GM13976 (cell line): Measurements from ENCODE around the gene CAPZA3.

ENCODE experiments used
- DNase-seq: peaks from one replicate; pipeline ENCODE4 v3.0.0; 2012; ENCODE audit warnings: low spot score
- in situ Hi-C: fragments of 300-500 bp; cut with MboI; formaldehyde crosslinking; loops from one replicate; pipeline ENCODE4 v1.12.0; 2022; ENCODE audit warnings: low sequenced_read_pairs, mixed read lengths, inconsistent platforms; ENCODE audit not compliant: unreplicated experiment
- TF ChIP-seq, protein P1 (sequence below): IDR thresholded peaks from 2 replicates; pipeline ENCODE4 v1.5.1; 2012; ENCODE audit warnings: borderline replicate concordance, mild to moderate bottlenecking; ENCODE audit not compliant: insufficient read depth; ENCODE audit errors: extremely low read depth, missing control alignments, control extremely low read depth

Gene CAPZA3

DNA sequence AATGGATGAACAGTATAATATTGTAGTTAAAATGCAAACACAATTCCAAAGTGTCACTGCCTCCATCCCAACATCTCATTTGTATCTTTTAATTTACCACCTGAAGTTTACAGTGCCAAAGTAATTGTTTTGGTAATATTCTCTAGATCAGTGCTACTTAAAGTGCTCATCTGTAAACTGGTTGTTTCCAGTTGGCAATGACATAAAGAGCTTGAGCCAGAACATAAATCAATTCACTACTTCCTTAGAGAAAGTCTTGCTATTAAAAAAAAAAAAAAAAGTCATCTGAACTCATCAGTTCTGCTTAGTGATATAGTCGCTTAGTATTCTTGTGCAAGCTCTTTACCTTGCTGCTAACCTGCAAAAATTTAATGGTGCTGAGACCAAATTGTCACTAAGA is 16.5 kb upstream of the CAPZA3 start:
- in situ Hi-C loops, result no loop called here
- TF ChIP-seq, protein P1, sequence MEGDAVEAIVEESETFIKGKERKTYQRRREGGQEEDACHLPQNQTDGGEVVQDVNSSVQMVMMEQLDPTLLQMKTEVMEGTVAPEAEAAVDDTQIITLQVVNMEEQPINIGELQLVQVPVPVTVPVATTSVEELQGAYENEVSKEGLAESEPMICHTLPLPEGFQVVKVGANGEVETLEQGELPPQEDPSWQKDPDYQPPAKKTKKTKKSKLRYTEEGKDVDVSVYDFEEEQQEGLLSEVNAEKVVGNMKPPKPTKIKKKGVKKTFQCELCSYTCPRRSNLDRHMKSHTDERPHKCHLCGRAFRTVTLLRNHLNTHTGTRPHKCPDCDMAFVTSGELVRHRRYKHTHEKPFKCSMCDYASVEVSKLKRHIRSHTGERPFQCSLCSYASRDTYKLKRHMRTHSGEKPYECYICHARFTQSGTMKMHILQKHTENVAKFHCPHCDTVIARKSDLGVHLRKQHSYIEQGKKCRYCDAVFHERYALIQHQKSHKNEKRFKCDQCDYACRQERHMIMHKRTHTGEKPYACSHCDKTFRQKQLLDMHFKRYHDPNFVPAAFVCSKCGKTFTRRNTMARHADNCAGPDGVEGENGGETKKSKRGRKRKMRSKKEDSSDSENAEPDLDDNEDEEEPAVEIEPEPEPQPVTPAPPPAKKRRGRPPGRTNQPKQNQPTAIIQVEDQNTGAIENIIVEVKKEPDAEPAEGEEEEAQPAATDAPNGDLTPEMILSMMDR, result no peak
- no peak for DNase-seq

DNA sequence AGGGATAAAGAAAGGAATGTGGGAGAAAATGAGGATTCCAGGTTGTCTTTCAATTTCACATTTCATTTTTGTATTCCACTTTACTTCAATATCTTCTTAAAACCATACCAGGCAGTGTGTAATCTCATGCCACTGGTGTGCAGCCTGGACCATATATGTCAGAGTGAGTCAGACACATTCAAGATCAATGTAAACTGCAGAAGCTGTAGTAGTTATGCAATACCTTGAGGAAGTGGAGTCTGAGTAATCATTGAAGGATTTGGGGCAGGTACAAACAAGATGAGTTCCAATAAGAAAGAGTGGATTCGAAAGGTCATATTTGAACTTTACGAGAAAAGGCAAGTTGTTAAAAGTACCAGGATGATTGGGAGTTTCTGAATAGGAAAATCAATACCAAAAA is 14.2 kb upstream of the CAPZA3 start:
- in situ Hi-C loops, result no loop called here
- no peak for DNase-seq
- TF ChIP-seq, protein P1, result no peak

DNA sequence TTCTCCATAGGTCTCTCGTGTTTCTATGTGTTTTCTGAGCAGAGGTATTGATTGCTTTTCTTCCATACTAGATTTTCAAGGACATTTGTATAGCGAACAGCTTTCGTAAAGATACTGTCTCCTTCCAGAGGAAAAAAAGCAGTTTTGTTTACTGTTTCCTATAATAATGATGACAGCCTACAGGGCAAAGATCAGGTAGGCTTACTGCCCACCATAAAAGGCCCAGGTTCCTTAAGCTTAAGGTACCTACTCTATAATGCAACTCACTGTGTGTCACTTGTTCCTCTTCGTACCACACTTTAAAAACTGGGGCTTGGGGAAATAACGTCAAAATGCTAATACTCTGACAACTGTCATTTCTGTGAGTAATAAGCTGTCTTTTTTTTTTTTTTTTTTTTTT is 6.8 kb upstream of the CAPZA3 start:
- TF ChIP-seq, protein P1, result no peak
- in situ Hi-C loops, result no loop called here
- no peak for DNase-seq

DNA sequence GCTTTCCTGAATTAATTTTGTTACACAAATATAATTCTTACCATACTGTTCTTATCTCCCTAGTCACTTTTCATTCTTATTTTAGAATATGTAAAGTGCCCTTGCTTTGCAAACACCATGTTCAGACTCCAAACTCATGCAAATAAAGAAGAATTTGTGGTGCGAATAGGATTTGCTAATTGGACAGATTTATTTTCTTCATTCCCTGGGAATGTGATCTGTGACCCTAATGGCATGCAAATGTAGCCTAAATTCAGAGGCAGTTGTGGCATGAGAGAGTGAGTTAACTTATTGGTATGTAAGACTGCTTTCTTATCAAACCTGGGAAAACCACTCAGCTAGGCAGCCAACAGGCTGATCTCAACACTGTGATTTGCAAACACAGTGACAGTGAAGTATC is 10.0 kb downstream of the CAPZA3 start:
- TF ChIP-seq, protein P1, result no peak
- in situ Hi-C loops, result no loop called here
- no peak for DNase-seq

DNA sequence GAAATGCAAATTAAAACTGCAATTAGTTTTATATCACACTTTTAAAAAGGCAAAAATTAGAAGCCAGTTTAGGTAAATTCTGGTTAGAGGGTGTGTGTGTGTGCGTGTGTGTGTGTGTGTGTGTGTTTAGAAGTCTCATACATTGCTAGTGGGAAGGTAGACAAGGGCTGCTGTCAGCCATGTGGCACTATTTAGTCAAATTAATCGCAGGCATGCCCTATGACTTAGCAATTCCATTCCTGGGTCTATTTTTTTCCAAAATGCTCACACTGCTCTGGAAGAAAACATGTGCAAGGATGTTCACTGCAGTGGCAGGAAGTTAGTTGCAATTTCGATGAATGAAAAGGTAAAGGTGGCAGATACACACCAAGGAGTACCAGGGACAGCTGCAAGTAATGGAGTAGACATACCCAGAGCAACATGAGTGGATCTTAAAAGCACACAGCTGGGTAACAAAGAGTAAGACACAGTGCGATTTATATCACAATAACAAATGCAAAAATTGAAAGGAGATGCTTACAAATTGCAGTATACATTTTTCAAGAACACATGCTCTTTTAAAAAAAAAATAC is 11.6 kb downstream of the CAPZA3 start:
- in situ Hi-C loops, result no loop called here
- TF ChIP-seq, protein P1, result no peak

DNA sequence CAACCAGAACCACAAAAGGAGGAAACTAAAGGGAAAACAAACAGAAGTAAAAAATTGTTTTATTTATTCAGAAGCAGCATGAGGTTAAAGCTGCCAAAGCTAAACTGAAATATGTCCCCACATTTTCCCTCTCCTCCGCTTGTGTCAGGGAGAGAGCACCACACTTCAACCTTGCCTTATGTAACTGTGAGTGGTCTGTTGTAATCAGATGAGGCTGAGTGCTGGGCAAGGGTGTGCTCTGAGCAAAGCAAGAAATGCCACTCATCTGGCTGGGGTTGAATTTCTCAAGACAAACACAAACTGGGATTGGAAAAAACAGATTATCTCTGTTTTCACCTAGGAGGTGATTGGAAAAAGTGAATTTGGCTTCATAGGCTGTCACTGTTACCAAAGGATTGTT is 12.2 kb downstream of the CAPZA3 start:
- in situ Hi-C loops, result no loop called here
- TF ChIP-seq, protein P1, result no peak
- DNase-seq, result no peak

More for the DNA sequence above, 11.6 kb downstream of the CAPZA3 start:
- no peak for DNase-seq
